GM18868 (cell line): Measurements from ENCODE around the gene NMB.

Experiments used
- ATAC-seq: cut with Tn5 transposase; IDR thresholded peaks from one replicate; pipeline ENCODE4 v1.9.1; 2021; ENCODE audit warnings: mild to moderate bottlenecking, moderate library complexity; ENCODE audit not compliant: unreplicated experiment

NMB gene, protein sequence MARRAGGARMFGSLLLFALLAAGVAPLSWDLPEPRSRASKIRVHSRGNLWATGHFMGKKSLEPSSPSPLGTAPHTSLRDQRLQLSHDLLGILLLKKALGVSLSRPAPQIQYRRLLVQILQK

DNA sequence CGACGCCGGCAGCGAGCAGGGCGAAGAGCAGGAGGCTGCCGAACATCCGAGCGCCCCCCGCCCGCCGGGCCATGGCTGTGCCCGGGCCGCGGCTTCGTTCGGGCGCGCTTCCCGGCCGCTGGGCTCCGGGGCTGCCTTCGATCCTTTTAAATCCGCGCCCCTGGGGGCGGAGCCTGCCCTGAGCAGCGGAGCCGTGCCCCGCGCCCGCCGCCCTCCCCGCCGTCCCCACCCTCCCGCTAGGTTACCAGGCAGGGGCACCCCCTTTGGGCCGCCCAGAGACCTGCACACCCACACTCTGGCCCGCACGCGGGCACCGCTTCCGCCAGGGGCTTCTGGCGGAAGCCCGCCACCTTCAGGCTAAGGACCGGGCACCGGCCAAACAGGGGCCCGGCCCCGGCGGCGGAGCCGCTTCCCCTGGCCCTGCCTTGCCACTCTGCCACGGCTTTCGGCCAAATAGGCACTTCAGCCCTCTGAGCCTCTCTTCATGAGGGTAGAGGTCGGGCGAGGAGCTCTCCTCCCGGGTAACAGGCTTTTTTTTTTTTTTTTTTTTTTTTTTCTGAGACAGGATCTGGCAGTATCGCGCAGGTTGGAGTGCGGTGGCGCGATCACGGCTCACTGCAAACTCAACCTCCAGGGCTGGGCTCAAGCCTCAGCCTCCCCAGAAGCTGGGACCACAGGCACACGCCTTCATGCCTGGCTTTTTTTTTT, at the start of gene NMB:
NMB (minus strand) TSS at position 120 of the 708 bp plus-strand sequence; CDS start at position 73, 47 bp downstream.
- ATAC-seq = peak; percentile 69

DNA sequence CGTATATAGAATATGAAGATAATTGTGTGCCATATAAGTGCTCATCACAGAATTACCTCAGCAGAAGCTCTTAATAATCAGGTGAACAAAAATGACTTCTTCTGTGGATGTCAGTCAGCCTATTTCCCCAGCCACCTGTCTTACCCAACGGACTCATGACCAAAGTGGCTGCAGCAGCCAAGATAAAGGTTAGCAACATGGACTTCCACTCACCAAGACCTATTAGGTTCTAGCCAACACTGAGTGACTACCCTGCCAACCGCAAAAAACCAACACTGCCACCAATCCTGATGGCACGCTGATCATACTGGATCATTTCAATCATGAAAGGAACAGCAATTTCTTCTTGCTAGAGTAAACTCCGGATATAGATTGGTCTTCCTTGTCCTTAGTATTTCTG, 45.8 kb upstream of the NMB start:
- no peak for ATAC-seq

DNA sequence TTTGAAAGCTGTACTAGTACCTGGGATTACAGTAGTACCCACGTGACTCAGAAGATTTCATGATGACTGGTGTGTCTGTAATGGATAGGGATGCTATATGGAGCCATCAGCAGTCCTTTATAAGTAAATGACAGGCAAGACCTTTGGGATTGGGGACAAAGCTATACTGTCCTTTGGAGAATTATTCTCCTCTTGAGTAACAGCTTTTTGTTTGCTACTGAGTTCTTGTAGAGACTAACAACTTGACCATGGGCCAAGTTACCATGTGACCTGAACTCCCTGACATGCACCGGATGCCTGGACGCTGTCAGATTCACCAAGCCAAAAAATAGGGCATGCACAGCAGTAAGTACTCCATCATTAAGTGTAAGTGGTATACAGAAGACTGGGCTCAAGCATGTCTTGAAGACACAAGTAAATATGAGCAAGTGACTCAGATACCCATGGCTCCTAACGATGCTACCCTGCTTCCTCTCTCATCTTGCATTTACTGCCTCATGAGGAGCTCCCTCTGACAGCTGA, 45.0 kb upstream of the NMB start:
- no peak for ATAC-seq

DNA sequence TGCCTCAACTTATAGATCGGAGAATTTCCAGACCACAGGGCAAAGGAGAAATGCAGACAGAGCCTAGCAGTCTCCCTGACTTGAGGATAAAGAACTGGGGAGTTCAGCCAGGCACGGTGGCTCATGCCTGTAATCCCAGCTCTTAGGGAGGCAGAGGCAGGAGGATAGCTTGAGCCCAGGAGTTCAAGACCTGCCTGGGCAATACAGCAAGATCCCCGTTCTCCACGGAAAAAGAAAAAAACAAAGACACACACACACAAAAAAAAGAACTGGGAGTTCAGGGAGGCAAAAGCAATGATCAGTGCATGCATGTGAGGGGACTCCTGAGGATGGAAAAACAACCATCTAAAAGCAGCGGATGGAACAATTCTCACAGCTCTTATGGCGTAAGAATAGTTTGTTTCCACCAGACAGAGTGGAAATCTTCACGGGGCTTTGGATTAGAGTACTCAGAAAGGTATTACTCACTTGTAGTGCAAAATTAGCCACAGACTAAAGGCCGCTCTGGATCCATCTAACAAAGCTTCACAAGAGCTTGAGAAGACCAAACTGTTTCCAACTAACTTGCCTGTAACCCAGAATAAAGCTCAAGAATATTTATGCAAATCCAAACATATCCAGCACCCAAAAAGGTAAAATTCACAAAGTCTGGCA, 41.7 kb upstream of the NMB start:
- ATAC-seq = no peak

GRCh38 chr15:84697236-84697990, 39.4 kb upstream of the NMB start:
- ATAC-seq = no peak

DNA sequence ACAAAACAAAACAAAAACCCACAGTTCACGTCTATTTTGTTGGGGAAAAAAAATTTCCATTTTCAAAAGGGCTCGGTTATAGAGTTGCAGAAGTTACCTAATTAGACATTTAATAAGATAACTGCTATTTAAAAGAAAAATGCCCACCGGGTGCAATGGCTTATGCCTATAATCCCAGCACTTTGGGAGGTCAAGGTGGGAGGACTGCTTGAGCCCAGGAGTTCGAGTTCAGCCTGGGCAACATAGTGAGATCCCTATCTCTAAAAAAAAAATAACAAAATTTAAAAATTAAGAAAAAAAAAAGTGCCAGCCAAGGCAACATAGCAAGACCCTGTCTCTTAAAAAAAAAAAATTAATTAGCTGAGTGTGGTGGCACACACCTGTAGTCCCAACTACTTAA, 38.8 kb upstream of the NMB start:
- ATAC-seq = no peak

DNA sequence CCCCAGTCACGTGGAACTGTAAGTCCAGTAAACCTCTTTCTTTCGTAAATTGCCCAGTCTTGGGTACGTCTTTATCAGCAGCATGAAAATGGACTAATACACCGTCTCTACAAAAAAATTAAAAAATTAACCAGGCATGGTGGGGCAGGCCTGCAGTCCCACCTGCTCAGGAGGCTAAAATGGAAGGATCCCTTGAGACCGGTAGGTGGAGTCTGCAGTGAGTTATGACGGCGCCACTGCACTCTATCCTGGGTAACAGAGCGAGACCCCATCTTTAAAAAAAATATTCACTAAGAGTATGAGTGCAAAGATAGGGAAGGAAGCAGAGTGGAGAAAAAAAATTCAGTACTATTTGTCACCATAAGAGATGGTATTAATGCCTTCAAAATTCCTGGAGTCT, 32.3 kb upstream of the NMB start:
- no peak for ATAC-seq

DNA sequence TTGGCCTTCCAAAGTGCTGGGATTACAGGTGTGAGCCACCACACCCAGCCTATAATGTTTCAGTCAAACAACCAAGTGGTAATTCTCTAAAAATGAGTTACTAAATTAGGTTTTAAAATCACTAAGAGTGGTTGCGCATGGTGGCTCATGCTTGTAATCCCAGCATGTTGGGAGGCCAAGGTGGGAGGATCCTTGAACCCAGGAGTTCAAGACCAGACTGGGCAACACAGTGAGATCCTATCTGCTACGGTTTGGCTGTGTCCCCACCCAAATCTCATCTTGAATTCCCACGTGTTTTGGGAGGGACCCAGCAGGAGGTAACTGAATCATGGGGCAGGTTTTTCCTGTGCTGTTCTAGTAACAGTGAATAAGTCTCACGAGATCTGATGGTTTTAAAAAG, 31.9 kb upstream of the NMB start:
- no peak for ATAC-seq

- ATAC-seq = peak; percentile 72
Measured at GRCh38 chr15:84686446-84686845, 28.4 kb upstream of the NMB start.

GRCh38 chr15:84685304-84685703, 27.3 kb upstream of the NMB start:
- no peak for ATAC-seq

- no peak for ATAC-seq
Measured at GRCh38 chr15:84684092-84684491, 26.1 kb upstream of the NMB start.

GRCh38 chr15:84681831-84682230, 23.8 kb upstream of the NMB start:
- ATAC-seq = no peak

DNA sequence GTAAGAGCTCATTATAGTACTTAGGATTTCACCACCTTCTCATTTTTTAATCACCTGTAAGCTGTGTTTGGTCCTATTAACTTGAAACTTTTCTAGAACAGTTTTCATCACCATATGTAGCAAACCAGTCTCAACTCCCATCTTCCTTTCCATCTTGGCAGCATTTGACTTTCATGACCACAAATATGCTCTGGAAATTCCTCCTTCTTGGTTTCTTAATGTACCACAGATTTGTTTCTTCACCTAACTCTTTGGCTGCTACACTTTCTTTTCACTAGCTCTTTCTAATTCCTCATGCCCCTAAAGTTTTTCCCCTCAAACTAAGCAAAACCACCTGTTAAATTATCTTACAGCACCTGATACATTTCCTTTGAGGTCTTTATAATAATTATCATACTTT, 13.2 kb upstream of the NMB start:
- no peak for ATAC-seq

DNA sequence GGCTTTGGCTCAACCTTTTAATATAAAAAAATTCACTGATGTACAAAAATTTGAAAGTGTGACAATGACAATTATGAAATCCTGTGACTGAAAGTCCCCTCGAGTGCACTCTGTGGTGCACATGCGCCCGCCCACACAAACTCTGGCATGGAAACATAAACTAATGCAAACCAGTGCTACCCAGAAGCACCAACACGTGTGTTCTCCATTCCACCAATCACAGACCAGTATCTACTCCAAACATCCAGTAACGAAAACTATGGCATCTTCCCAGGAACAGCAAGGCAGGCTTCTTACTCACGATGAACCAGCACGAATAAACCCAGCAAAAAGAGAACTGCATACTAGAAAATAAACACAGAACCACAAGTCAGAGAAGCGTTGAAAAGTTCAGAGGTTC, 11.7 kb upstream of the NMB start:
- no peak for ATAC-seq

- ATAC-seq = no peak
Measured at GRCh38 chr15:84668221-84668982, 10.4 kb upstream of the NMB start.

- no peak for ATAC-seq
Measured at GRCh38 chr15:84666373-84666772, 8.4 kb upstream of the NMB start.

GRCh38 chr15:84661001-84661400, 3.0 kb upstream of the NMB start:
- ATAC-seq = no peak

- no peak for ATAC-seq
Measured at GRCh38 chr15:84659904-84660781, 2.1 kb upstream of the NMB start.

- no peak for ATAC-seq
Measured at GRCh38 chr15:84658788-84659411, 901 bp upstream of the NMB start.
